ENCODE data around the gene ZNF74. TPM values are rescaled to one million over a fixed set of nuclear protein-coding genes. Genes with fewer than 3 reads are reported as not detected.
"Not testable (repeated sequence)": the region's sequence is repeated elsewhere in the genome, so short reads cannot be mapped to it uniquely, and the experiment has no call there.

ZNF74 gene
- total and polyA plus RNA-seq, 3 donors from 2014 or later: 4.1 to 11.8 (median 6.5) TPM

DNA sequence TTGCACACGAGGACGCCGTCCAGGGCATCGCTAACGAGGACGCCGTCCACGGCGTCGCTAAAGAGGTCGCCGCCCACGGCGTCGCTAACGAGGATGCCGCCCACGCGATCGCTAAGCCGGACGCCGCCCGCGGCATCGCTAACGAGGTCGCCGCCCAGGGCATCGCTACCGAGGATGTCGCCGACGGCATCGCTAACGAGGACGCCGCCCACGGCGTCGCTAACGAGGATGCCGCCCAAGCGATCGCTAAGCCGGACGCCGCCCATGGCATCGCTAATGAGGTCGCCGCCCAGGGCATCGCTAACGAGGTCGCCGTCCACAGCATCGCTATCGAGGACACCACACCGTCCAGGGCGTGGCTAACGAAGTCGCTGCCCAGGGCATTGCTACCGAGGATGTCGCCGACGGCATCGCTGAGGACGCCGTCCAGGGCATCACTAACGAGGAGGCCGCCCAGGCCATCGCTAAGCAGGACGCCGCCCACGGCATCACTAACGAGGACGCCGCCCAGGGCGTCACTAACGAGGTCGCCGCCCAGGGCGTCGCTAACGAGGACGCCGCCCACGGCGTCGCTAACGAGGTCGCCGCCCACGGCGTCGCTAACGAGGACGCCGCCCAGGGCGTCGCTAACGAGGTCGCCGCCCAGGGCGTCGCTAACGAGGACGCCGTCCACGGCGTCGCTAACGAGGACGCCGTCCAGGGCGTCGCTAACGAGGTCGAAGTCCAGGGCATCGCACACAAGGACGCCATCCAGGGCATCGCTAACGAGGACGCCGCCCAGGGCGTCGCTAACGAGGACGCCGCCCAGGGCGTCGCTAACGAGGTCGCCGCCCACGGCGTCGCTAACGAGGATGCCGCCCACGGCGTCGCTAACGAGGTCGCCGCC, 32.8 kb upstream of the ZNF74 start:
- H3K4me3 ChIP-seq; intact Hi-C loops (cut with DNase I; ENCODE audit: low total_unique reads); H3K4me1 ChIP-seq; H3K36me3 ChIP-seq (ENCODE audit: low read depth, missing control alignments); DNase-seq; H3K27ac ChIP-seq; H3K27me3 ChIP-seq; H3K9me3 ChIP-seq: not testable (repeated sequence)
- 62 to 85% methylated on average over 80 to 130 of the region's 145 CpGs for WGBS, 2 donors

DNA sequence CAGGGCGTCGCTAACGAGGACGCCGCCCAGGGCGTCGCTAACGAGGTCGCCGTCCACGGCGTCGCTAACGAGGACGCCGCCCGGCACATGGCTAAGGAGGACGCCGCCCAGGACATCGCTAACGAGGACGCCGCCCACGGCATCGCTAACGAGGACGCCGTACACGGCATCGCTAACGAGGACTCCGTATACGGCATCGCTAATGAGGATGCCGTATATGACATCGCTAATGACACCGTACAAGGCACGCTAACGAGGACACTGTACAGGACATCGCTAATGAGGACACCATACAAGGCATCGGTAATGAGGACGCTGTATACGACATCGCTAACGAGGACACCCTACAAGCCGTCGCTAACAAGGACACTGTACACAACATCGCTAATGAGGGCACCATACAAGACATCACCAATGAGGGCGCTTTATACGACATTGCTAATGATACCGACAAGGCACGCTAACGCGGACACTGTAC, 32.2 kb upstream of the ZNF74 start:
- H3K4me3 ChIP-seq; H3K36me3 ChIP-seq (ENCODE audit: low read depth, missing control alignments); intact Hi-C loops (cut with DNase I; ENCODE audit: low total_unique reads); DNase-seq; H3K4me1 ChIP-seq; H3K9me3 ChIP-seq; H3K27ac ChIP-seq; H3K27me3 ChIP-seq: not testable (repeated sequence)
- WGBS, 2 donors: 76 to 84% methylated on average over 42 to 54 of the region's 54 CpGs

DNA sequence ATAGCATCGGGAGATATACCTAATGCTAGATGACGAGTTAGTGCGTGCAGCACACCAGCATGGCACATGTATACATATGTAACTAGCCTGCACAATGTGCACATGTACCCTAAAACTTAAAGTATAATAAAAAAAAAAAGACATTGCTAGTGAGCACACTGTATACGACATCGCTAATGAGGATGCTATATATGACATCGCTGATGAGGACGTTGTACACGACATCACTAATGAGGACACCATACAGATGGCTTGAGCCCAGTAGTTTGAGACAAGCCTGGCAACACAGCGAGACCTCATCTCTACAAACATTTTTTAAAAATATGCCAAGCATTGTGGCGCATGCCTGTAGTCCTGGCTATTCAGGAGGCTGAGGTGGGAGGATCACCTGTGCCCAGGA, 31.5 kb upstream of the ZNF74 start:
- not testable (repeated sequence) for H3K27me3 ChIP-seq, H3K4me3 ChIP-seq

DNA sequence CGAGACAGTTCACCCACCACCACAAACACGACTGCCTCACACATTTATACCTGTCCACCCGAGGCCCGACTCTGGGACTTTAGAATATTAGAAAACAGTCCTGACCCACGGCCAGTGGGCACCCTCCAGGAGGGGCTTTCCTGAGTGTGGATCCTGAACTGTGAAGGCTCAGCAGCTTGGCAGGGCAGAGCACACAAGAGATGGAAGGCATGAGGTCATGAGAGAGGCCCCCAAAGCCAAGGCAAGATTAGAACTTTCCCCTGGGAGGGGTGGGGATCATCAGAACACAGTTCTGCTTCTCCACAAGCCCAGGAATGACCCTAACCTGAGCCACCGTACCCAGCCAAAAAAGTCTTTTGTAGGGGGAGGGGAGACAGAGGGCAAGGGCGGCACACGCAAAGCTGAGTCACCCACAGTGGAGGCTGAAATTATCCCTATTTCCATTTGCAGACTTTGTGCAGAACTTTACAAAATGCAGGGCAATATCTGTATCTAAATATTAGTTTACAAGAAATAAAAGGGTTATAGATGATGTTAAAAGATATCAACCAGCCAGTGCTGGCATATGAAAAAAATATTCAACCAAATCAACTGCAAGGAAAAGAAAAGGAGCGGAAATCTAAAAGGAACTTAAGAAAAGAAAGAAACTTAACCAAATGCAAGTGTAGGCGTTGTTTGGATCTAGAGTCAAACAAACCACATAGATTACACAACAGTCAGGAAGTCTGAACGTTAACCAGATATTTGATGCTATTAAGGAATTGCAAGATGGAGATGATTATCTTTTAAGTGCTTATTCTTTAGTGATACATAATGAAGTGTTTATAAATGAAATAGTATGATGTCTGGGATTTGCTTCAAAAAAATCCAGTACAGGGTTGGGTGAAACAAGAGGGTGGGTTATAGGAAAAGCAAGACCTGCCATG, 29.4 kb upstream of the ZNF74 start:
- DNase-seq; H3K4me1 ChIP-seq; H3K4me3 ChIP-seq; H3K27ac ChIP-seq; H3K36me3 ChIP-seq (ENCODE audit: low read depth, missing control alignments); intact Hi-C loops (cut with DNase I; ENCODE audit: low total_unique reads); H3K9me3 ChIP-seq; H3K27me3 ChIP-seq: not testable (repeated sequence)
- WGBS, 2 donors: 75 to 78% methylated on average over 10 to 11 of the region's 11 CpGs

More for the DNA sequence above, 31.5 kb upstream of the ZNF74 start:
- H3K36me3 ChIP-seq (ENCODE audit: low read depth, missing control alignments); DNase-seq; intact Hi-C loops (cut with DNase I; ENCODE audit: low total_unique reads); H3K27ac ChIP-seq; H3K4me1 ChIP-seq; H3K9me3 ChIP-seq: not testable (repeated sequence)
- 89 to 91% methylated on average over 10 of the region's 10 CpGs for WGBS, 2 donors

DNA sequence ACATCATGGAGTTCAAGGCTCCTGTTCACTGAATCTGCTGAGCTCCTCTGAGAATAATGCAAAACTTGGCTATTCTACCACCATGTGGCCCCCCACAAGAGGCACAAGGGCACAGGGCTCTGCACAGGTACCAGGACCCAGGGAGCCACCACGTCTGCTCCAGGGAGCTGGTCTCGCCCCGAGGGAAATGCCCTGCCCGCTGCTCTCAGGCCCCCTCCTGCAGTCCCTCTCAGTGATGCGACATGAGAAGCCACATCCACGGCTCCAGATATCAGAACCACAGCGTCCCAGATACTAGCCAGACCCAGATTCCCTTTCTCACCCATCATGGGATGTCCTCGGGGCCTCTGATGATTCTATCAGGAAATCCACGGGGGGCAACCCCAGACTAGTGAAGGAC, 27.1 kb upstream of the ZNF74 start:
- H3K4me1 ChIP-seq; H3K4me3 ChIP-seq; H3K27me3 ChIP-seq; intact Hi-C loops (cut with DNase I; ENCODE audit: low total_unique reads); H3K27ac ChIP-seq; H3K9me3 ChIP-seq; DNase-seq; H3K36me3 ChIP-seq (ENCODE audit: low read depth, missing control alignments): not testable (repeated sequence)
- 83 to 100% methylated on average over 2 to 9 of the region's 9 CpGs for WGBS, 2 donors

DNA sequence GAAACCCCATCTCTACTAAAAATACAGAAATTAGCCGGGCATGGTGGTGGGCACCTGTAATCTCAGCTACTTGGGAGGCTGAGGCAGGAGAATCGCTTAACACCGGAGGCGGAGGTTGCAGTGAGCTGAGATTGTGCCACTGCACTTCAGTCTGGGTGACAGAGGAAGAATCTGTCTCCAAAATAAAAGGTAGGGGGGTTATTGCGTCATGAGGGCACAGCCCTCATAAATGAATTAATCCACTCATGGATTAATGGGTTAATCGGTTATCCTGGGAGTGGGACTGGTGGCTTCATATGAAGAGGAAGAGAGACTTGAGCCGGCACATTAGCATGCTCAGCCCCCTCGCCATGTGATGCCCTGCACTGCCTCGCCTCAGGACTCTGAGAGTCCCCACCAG, 25.1 kb upstream of the ZNF74 start:
- 94 to 95% methylated on average over 8 to 9 of the region's 9 CpGs for WGBS, 2 donors
- H3K4me3 ChIP-seq; DNase-seq; H3K36me3 ChIP-seq (ENCODE audit: low read depth, missing control alignments); H3K4me1 ChIP-seq; H3K27me3 ChIP-seq; intact Hi-C loops (cut with DNase I; ENCODE audit: low total_unique reads); H3K27ac ChIP-seq; H3K9me3 ChIP-seq: not testable (repeated sequence)

DNA sequence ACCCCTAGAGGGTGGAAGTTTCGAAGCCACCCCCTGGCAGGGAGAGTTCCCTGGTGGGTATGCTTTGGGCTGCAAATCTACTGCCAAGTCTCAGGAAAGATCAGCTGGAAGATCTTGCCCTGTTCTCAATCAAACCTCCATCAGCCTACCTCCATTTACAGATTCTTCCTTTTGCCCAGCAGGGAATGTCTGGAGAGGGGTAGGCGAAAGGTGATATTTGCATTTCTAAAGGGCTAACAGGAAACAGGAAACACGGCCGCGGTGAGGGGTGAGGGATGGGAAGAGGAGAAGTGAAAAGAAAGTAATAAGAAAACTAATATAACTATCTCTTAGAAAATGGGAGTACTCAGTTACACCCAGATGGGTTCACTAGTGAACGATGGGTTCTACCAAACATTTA, 22.3 kb upstream of the ZNF74 start:
- WGBS, 2 donors: no CpG with 5 or more reads among the region's 6 CpGs
- H3K27me3 ChIP-seq; H3K36me3 ChIP-seq (ENCODE audit: low read depth, missing control alignments); H3K4me1 ChIP-seq; intact Hi-C loops (cut with DNase I; ENCODE audit: low total_unique reads); H3K27ac ChIP-seq; H3K4me3 ChIP-seq; DNase-seq; H3K9me3 ChIP-seq: not testable (repeated sequence)

DNA sequence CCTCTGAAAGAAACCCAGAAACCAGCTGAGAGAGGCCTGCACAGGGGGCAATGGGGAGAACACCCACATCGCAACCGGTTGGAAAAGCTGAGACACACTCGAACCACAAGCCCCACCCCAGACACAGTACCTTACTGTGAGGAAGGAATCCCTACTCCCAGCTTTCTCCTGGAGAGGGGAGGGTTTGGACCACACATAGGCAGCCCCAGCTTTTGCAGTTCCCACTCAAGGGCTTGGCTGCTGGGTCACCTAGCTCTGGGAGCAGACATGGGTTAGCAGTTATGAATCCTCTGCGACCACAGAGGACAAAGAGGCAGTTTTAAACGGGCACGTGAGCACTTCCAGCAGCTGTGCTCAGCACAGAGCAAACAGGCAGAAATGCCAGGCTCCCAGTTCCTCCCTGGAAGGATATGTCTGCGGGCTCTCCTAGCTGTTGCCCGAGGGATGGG, 21.5 kb upstream of the ZNF74 start:
- H3K27me3 ChIP-seq; H3K9me3 ChIP-seq; H3K4me1 ChIP-seq; H3K27ac ChIP-seq; intact Hi-C loops (cut with DNase I; ENCODE audit: low total_unique reads); H3K36me3 ChIP-seq (ENCODE audit: low read depth, missing control alignments); DNase-seq; H3K4me3 ChIP-seq: not testable (repeated sequence)
- WGBS, 2 donors: 37% methylated on average over 2 of the region's 8 CpGs; no CpG with 5 or more reads in 1 of the 2 donors

DNA sequence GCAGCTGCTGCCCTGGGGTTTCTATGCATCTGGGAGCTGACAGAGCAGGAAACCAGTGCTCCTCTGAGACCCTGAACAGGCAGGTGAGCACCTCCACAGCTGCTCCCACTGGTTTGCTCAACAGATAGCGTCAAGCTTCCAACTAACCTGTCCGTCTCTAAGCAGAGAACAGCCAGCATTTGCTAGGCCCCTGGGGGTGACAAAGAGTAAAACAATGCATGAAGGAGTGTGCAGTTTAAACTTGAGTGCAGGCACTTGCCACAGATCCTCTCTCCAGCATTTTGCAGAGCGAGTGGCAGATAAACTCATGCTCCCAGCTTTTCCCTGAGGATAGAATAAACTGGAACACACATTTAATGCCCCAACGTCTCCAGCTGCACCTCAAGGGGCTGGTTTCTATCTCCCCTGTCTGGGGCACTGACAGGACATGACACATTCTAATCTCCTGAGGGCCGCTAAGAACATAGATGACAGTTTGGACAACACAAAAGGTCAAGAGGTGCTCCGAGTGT, 20.7 kb upstream of the ZNF74 start:
- H3K4me3 ChIP-seq; H3K36me3 ChIP-seq (ENCODE audit: low read depth, missing control alignments); H3K4me1 ChIP-seq; H3K27ac ChIP-seq; intact Hi-C loops (cut with DNase I; ENCODE audit: low total_unique reads); H3K27me3 ChIP-seq; DNase-seq; H3K9me3 ChIP-seq: not testable (repeated sequence)
- 67 to 75% methylated on average over 5 to 6 of the region's 6 CpGs for WGBS, 2 donors

DNA sequence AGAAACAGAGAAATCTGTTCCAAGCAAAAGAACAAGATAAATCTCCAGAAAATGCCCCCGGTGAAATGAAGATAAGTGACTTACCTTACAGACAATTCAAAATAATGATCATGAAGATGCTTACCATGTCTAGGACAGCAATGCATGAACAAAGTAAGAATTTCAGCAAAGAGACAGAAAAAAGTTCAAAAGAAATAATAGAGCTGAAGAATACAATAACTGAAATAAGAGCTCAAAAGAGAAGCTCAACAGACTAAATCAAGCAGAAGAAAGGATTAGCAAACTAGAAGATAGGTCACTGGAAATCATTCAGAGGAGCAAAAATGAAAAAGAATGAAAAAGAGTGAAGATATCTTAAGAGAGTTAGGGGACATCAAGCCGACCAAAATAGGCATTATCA, 19.8 kb upstream of the ZNF74 start:
- WGBS, 2 donors: 84 to 100% methylated on average over 1 of the region's 2 CpGs
- H3K36me3 ChIP-seq (ENCODE audit: low read depth, missing control alignments); H3K4me3 ChIP-seq; DNase-seq; H3K27me3 ChIP-seq; H3K9me3 ChIP-seq; H3K27ac ChIP-seq; intact Hi-C loops (cut with DNase I; ENCODE audit: low total_unique reads); H3K4me1 ChIP-seq: not testable (repeated sequence)

DNA sequence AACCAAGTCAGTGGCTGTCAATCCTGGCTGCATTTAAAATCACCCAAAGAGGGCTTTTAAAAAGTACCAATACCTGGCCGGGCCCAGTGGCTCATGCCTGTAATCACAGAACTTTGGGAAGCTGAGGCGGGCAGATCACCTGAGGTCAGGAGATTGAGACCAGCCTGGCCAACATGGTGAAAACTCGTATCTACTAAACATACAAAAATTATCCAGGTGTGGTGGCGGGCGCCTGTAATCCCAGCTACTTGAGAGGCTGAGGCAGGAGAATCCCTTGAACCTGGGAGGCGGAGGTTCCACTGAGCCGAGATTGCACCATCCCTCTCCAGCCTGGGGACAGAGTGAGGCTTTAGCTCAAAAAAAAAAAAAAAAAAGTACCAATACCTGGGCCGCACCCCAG, 17.7 kb upstream of the ZNF74 start:
- intact Hi-C loops (cut with DNase I; ENCODE audit: low total_unique reads); H3K36me3 ChIP-seq (ENCODE audit: low read depth, missing control alignments); H3K4me1 ChIP-seq; H3K4me3 ChIP-seq; H3K9me3 ChIP-seq; H3K27ac ChIP-seq; H3K27me3 ChIP-seq; DNase-seq: not testable (repeated sequence)
- WGBS, 2 donors: 91 to 97% methylated on average over 8 of the region's 8 CpGs
